A549 (cell line): ENCODE results near the gene COMMD3. TPM values are rescaled to one million over a fixed set of nuclear protein-coding genes. Genes with fewer than 3 reads are reported as not detected.

Experiments used
- ATAC-seq, 2 experiments: fragments of 200-7000 bp in 1 of 2; fragments of >200 bp in 1 of 2; cut with Nextera tagmentation in 1 of 2; cut with Tn5 transposase in 1 of 2; 3 replicates each; pipeline versions ENCODE4 v1.8.0 to v1.9.1; 2018 to 2020; ENCODE audit warnings: mild to moderate bottlenecking in 1 of 2, moderate library complexity in 1 of 2
- CTCF ChIA-PET: fragments of 300-600 bp; sonication (Branson Sonifier 250); formaldehyde crosslinking; extraction: SDS; loops from one replicate; lab custom pipeline; 2021; ENCODE audit warnings: antibody characterized with exemption, inconsistent platforms; lab: Yijun Ruan, JAX
- POLR2A ChIA-PET: fragments of 350-600 bp; formaldehyde crosslinking; extraction: SDS; loops from one replicate; lab custom pipeline; 2021; ENCODE audit warnings: antibody characterized with exemption, inconsistent platforms; lab: Yijun Ruan, JAX
- DNase-seq, 2 experiments: peaks; one replicate each; pipeline versions ENCODE4 v3.0.0 to v3.0.0-alpha.2; 2011 to 2016; ENCODE audit warnings: low read depth in 1 of 2, low spot score in 1 of 2
- FAIRE-seq: peaks from 2 replicates; lab custom pipeline; 2011; peaks lifted over from hg19 to GRCh38; lab: Jason Lieb, UNC
- H3K27ac ChIP-seq, 2 experiments: fragments of >200 bp; sonication (Bioruptor Twin); formaldehyde crosslinking; 3 replicates each; pipeline ENCODE4 v1.5.1; 2016 to 2017
- H3K4me1 ChIP-seq: fragments of >200 bp; sonication (Bioruptor Twin); formaldehyde crosslinking; 3 replicates; pipeline ENCODE4 v1.6.1; 2016
- H3K4me2 ChIP-seq: fragments of >200 bp; sonication (Bioruptor Twin); formaldehyde crosslinking; 3 replicates; pipeline ENCODE4 v1.6.1; 2016
- H3K4me3 ChIP-seq: fragments of >200 bp; sonication (Bioruptor Twin); formaldehyde crosslinking; 3 replicates; pipeline ENCODE4 v1.5.1; 2016
- H3K9me3 ChIP-seq: fragments of >200 bp; sonication (Bioruptor Twin); formaldehyde crosslinking; 3 replicates; pipeline ENCODE4 v1.6.1; 2016
- BHLHE40 ChIP-seq: IDR thresholded peaks from 2 replicates; pipeline ENCODE4 v1.6.1; 2012; ENCODE audit warnings: low read depth, low read length, inconsistent platforms
- CHD2 ChIP-seq: fragments of 150-350 bp; IDR thresholded peaks from 2 replicates; pipeline ENCODE4 v1.6.1; 2014; ENCODE audit warnings: low read length; ENCODE audit not compliant: partially characterized antibody
- CHD4 ChIP-seq: fragments of 200-600 bp; sonication (generic); IDR thresholded peaks from 2 replicates; pipeline ENCODE4 v1.6.1; 2016; ENCODE audit warnings: antibody characterized with exemption, mild to moderate bottlenecking, borderline replicate concordance
- EHF ChIP-seq: fragments of 250-450 bp; sonication (Bioruptor Pico); IDR thresholded peaks from 2 replicates; pipeline ENCODE4 v1.5.0; 2020; ENCODE audit warnings: mild to moderate bottlenecking
- EP300 ChIP-seq, 2 experiments: fragments of >200 bp; sonication (Bioruptor Twin); formaldehyde crosslinking; IDR thresholded peaks; 2 replicates in 1 of 2; 3 replicates in 1 of 2; pipeline ENCODE4 v1.6.1; 2016 to 2017
- FOXS1 ChIP-seq: fragments of 250-450 bp; sonication (Bioruptor Pico); IDR thresholded peaks from 2 replicates; pipeline ENCODE4 v1.5.0; 2020; ENCODE audit warnings: mild to moderate bottlenecking, moderate library complexity
- JUN ChIP-seq, 2 experiments: fragments of >200 bp; sonication (Bioruptor Twin); formaldehyde crosslinking; IDR thresholded peaks; 2 replicates in 1 of 2; 3 replicates in 1 of 2; pipeline ENCODE4 v1.6.1; 2016 to 2017
- JUNB ChIP-seq: fragments of >200 bp; sonication (Bioruptor Twin); formaldehyde crosslinking; IDR thresholded peaks from 2 replicates; pipeline ENCODE4 v1.6.1; 2016
- NR3C1 ChIP-seq: fragments of >200 bp; sonication (Bioruptor Twin); formaldehyde crosslinking; IDR thresholded peaks from 3 replicates; pipeline ENCODE4 v1.6.1; 2017
- POLR2A ChIP-seq: IDR thresholded peaks from 2 replicates; pipeline ENCODE4 v1.6.1; 2012; ENCODE audit warnings: mild to moderate bottlenecking, low read length
- RAD21 ChIP-seq, 2 experiments: fragments of >200 bp in 1 of 2; sonication (Bioruptor Twin) in 1 of 2; formaldehyde crosslinking in 1 of 2; IDR thresholded peaks in 1 of 2; conservative IDR thresholded peaks in 1 of 2; 2 replicates in 1 of 2; 3 replicates in 1 of 2; pipeline ENCODE4 v1.6.1; 2012 to 2018; ENCODE audit warnings: inconsistent platforms in 1 of 2
- RNF2 ChIP-seq: fragments of 200-600 bp; sonication (generic); IDR thresholded peaks from 2 replicates; pipeline ENCODE4 v1.6.1; 2016; ENCODE audit warnings: low read depth, mild to moderate bottlenecking, antibody characterized with exemption, moderate library complexity, borderline replicate concordance
- SMC3 ChIP-seq: fragments of >200 bp; sonication (Bioruptor Twin); formaldehyde crosslinking; IDR thresholded peaks from 3 replicates; pipeline ENCODE4 v1.6.1; 2018; ENCODE audit warnings: inconsistent platforms
- ZSCAN20 ChIP-seq: fragments of 250-450 bp; sonication (Bioruptor Pico); IDR thresholded peaks from 2 replicates; pipeline ENCODE4 v1.8.0; 2022; ENCODE audit warnings: mild to moderate bottlenecking, moderate library complexity
- WGBS: methylation state at CpG from one replicate; pipeline ENCODE4 v1.1.6; 2017; ENCODE audit errors: missing lambda C conversion rate; 5-methylcytosine and 5-hydroxymethylcytosine counted together
- polyA plus RNA-seq, 4 experiments: library from polyadenylated mRNA; depleted of rRNA in 3 of 4; stranded (reverse); fragments of >200 nt; fragmentation: RNase III in 1 of 4; extraction: RNeasy Plus Mini Kit Qiagen cat#74134 plus additional on column Dnase treatment in 1 of 4; gene quantifications; 2 replicates in 3 of 4; 3 replicates in 1 of 4; pipeline ENCODE4 v1.2.3, GENCODE V29; 2011 to 2017
- TF ChIP-seq, protein P1 (sequence below): fragments of 250-450 bp; sonication (Bioruptor Pico); IDR thresholded peaks from 2 replicates; pipeline ENCODE4 v1.5.0; 2021; ENCODE audit warnings: mild to moderate bottlenecking, moderate library complexity, borderline replicate concordance
- TF ChIP-seq, protein P2 (sequence below): fragments of 450-650 bp; IDR thresholded peaks from 2 replicates; pipeline ENCODE4 v1.6.1; 2014; ENCODE audit warnings: antibody characterized with exemption
- TF ChIP-seq, protein P3 (sequence below): IDR thresholded peaks from 2 replicates; pipeline ENCODE4 v1.6.1; 2012

COMMD3 gene
- polyA plus RNA-seq, 2 of the 4 experiments (the other 2 are of a cell fraction), result 42.2 to 70.8 TPM

DNA sequence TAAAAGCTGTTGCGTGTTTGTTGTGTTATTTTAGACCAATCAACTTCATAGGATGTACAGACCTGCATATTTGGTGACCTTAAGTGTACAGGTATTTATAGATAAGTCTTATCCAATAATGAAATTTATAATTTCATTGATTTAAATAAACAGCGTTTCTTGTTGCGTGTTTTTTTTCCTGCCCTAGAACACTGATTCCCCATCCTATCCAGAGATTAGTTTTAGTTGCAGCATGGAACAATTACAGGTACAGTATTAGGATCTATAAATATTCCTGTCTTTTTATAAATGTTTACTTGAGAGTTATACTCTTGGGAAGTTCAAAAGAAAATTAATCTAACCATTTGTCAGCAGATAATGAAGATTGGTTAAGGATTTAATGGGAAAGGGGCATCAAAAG, 2.6 kb downstream of the COMMD3 start:
- Histone ChIP-seq H3K4me3 (no peak overlapping the region), H3K4me2 (no peak overlapping the region), H3K4me1 (peaks cover 29% of the 10 kb centered on the region), H3K9me3 (no peaks in the 10 kb centered on the region), H3K27ac (no peak overlapping the region)
- ChIA-PET POLR2A (interaction anchor here (0.8 to 1.3 kb wide), 2 partner anchors 22 to 90 kb away, joined by 3 to 5 read pairs; no protein-coding TSS in a partner anchor), CTCF (interaction anchor here (0.6 to 0.8 kb wide), 2 partner anchors 34 to 399 kb away, joined by 3 to 4 read pairs; no protein-coding TSS in a partner anchor)
- no peak for ATAC-seq
- DNase-seq, result no peak
- TF ChIP-seq CHD4, result no peak
- TF ChIP-seq JUNB, result no peak
- no peak for TF ChIP-seq CHD2
- TF ChIP-seq ZSCAN20 (CRISPR knock-in tag), result no peak
- TF ChIP-seq FOXS1 (CRISPR knock-in tag), result no peak
- no peak for TF ChIP-seq NR3C1
- TF ChIP-seq RNF2, result no peak
- no peak for TF ChIP-seq BHLHE40
- TF ChIP-seq RAD21 (conservative IDR thresholded peaks at IDR 0.05 in 1 of 2, IDR thresholded peaks at IDR 0.05 in 1 of 2), result no peak
- TF ChIP-seq, protein P1, sequence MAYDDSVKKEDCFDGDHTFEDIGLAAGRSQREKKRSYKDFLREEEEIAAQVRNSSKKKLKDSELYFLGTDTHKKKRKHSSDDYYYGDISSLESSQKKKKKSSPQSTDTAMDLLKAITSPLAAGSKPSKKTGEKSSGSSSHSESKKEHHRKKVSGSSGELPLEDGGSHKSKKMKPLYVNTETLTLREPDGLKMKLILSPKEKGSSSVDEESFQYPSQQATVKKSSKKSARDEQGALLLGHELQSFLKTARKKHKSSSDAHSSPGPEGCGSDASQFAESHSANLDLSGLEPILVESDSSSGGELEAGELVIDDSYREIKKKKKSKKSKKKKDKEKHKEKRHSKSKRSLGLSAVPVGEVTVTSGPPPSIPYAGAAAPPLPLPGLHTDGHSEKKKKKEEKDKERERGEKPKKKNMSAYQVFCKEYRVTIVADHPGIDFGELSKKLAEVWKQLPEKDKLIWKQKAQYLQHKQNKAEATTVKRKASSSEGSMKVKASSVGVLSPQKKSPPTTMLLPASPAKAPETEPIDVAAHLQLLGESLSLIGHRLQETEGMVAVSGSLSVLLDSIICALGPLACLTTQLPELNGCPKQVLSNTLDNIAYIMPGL (CRISPR knock-in tag), result no peak
- 92% methylated on average over 3 of the region's 3 CpGs for WGBS
- no peak for FAIRE-seq

DNA sequence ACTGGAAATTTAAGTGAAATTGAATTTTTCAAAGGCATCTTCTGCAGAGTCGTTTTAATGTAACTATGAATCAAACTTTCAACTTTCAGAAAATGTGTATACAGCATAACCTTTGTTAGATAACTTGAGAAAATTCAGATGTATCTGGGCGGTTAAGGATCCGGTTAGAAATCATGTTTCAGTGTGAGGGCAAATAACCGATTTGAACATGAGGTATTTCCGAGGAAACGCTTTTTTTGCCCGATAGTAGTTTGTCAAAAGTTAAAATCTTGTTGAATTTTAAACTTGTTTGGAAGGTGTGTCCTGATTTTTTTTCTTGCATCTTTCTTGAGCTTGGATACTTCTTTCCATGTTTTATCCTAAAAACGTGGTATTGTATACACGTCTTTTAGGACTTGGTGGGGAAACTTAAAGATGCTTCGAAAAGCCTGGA, 3.4 kb downstream of the COMMD3 start:
- FAIRE-seq, result no peak
- POLR2A ChIA-PET, result interaction anchor here (1.3 kb wide), 1 partner anchor 21 kb away, joined by 5 read pairs; no protein-coding TSS in a partner anchor
- Histone ChIP-seq H3K9me3 (no peaks in the 10 kb centered on the region), H3K4me2 (peak overlapping the region; percentile 76), H3K4me3 (no peak overlapping the region; the same call in 1 of the 3 replicates), H3K27ac (no peak overlapping the region; a peak in 1 of 6 replicates), H3K4me1 (peaks cover 32% of the 10 kb centered on the region)
- no peak for DNase-seq
- TF ChIP-seq, protein P2, sequence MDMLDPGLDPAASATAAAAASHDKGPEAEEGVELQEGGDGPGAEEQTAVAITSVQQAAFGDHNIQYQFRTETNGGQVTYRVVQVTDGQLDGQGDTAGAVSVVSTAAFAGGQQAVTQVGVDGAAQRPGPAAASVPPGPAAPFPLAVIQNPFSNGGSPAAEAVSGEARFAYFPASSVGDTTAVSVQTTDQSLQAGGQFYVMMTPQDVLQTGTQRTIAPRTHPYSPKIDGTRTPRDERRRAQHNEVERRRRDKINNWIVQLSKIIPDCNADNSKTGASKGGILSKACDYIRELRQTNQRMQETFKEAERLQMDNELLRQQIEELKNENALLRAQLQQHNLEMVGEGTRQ, result no peak
- TF ChIP-seq RNF2, result 0 out of 2 replicates have a peak, but pooled peaks have one; percentile 12
- no peak for ATAC-seq
- 92% methylated on average over 10 of the region's 10 CpGs for WGBS
- CTCF ChIA-PET, result no interaction called here

DNA sequence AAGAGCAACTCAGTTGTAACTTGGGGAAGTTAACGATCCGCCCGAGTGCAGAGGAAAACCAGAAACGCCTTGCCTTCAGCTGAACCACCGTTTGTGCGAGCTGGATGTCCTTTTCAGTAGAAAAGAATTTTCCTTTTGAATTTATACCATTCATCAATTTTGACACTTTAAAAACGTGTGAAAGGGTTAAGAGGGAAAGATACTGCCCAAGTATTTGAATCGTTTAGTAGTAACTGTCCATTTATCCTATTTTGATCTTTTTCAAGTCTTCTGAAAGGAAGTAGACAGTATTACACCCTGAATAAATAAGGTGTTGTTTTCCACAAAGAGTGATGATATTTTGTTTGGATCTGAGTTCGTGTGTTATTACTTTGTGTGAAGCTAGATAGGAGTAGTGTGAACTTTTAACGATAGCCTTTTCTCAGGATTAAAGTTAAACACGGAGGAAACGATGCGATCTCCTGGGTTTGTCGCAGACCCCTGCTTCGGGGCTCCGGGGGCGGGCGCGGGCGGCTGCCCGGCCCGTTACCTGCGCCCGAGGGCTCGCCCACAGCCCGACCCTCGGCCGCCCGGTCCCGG, 3.9 kb downstream of the COMMD3 start:
- peak overlapping the region; percentile 76 for H3K4me2 ChIP-seq
- TF ChIP-seq RNF2, result peak; percentile 19; the same call in 1 of the 2 replicates
- TF ChIP-seq POLR2A, result no peak
- peak overlapping the region; percentile 83 for H3K4me3 ChIP-seq
- no peak for FAIRE-seq
- ChIA-PET CTCF (no interaction called here), POLR2A (interaction anchor here (1.3 kb wide), 1 partner anchor 20 kb away, joined by 5 read pairs; no protein-coding TSS in a partner anchor)
- no peak for DNase-seq
- WGBS, result 35% methylated on average over 14 of the region's 30 CpGs
- peak overlapping the region; percentile 89 to 91 for H3K27ac ChIP-seq
- H3K9me3 ChIP-seq, result no peaks in the 10 kb centered on the region
- peaks cover 33% of the 10 kb centered on the region for H3K4me1 ChIP-seq
- no peak for ATAC-seq

DNA sequence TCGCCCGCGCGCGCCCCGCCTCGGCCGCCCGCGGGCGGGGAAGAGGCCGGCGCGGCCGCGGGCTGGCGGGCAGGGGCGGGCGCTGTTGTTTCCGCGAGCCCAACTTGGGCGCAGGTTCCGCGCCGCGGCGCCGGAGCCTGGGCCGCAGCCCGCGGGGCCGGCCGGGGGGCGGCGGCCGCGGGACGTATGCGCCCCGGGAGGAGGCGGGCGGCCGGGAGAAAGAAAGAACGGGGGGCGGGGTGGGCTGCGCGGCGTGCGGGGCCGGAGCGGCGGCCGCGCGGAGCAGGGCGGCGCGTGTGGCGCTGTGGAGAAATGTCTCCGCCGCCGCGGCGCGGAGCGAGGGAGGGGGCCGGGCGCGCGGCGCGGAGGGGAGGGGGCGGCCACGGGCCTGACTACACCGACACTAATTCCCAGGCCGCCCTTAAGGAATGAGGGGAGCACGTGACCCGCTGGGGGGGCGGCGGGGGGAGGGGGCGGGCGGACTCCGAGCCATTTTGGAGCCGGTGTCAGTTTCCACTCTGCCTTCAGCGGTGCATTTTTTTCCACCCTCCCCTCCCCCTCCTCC, 4.5 kb downstream of the COMMD3 start, which contains the start of gene BMI1:
Gene BMI1 (plus strand): TSS at position 509 of the 565 bp plus-strand sequence. CDS start 5,351 bp downstream, outside the sequence.
- ChIA-PET CTCF (no interaction called here), POLR2A (interaction anchor here (2.0 kb wide), 1 partner anchor 92 kb away, joined by 6 read pairs; no protein-coding TSS in a partner anchor)
- FAIRE-seq (no peak), DNase-seq (peak; percentile 76 to 77), ATAC-seq (peak; percentile 32 to 57)
- peak within 1 kb of the TSS; percentile 89 to 91 for H3K27ac ChIP-seq
- peak within 1 kb of the TSS; percentile 76 for H3K4me2 ChIP-seq
- TF ChIP-seq EHF (no peak), SMC3 (peak; percentile 35; the same call in 1 of the 3 replicates), JUN (IDR thresholded peaks at IDR 0.05) (peak in 1 of 2 experiments; percentile 81; a peak in 3 of 5 replicates), POLR2A (peak; percentile 32; the same call in 1 of the 2 replicates), RAD21 (conservative IDR thresholded peaks at IDR 0.05 in 1 of 2, IDR thresholded peaks at IDR 0.05 in 1 of 2) (peak in 1 of 2 experiments; percentile 31; a peak in 1 of 5 replicates), EP300 (IDR thresholded peaks at IDR 0.05) (peak in 1 of 2 experiments; percentile 23; a peak in 1 of 5 replicates)
- TF ChIP-seq, protein P2, result no peak
- TF ChIP-seq, protein P3, sequence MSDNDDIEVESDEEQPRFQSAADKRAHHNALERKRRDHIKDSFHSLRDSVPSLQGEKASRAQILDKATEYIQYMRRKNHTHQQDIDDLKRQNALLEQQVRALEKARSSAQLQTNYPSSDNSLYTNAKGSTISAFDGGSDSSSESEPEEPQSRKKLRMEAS, result peak; percentile 16; the same call in 1 of the 2 replicates
- peaks cover 30% of the 10 kb centered on the region for H3K4me1 ChIP-seq
- WGBS, result 0% methylated on average over 11 of the region's 85 CpGs
- no peaks in the 10 kb centered on the region for H3K9me3 ChIP-seq
- peak within 1 kb of the TSS; percentile 83 for H3K4me3 ChIP-seq
